ENCODE data around the gene PRKACA.

GRCh38 chr19:14116918-14117578, 514 bp downstream of the PRKACA start:
- TF ChIP-seq CTCF (conservative IDR thresholded peaks at IDR 0.05 in 1 of 2, IDR thresholded peaks at IDR 0.05 in 1 of 2; ENCODE audit: low read depth in 1 of 2, low read length in 2 of 2): no peak
- TF ChIP-seq EZH2 (IDR thresholded peaks at IDR 0.05; ENCODE audit: low read length, missing control alignments): no peak

Data from fibroblast of lung (primary cell).